ENCODE measurements around the gene DERA.

Gene DERA

GRCh38 chr12:15996254-15996653 is 85.1 kb downstream of the DERA start:
- Histone ChIP-seq H3K4me2 (ENCODE audit: insufficient read depth, low read length) (no peak overlapping the region), H4K20me1 (ENCODE audit: insufficient read depth, low read length) (no peaks in the 10 kb centered on the region), H3K4me1 (ENCODE audit: insufficient read depth, low read length) (no peaks in the 10 kb centered on the region), H3K36me3 (ENCODE audit: insufficient read depth, low read length) (peaks cover 3% of the 10 kb centered on the region; the same call in 1 of the 2 replicates), H3K27me3 (ENCODE audit: insufficient read depth, low read length, poor library complexity) (no peaks in the 10 kb centered on the region), H3K9me3 (ENCODE audit: insufficient read depth, low read length, severe bottlenecking) (no peaks in the 10 kb centered on the region), H3K27ac (ENCODE audit: low read length) (no peak overlapping the region), H3K9ac (ENCODE audit: low read depth, low read length) (no peak overlapping the region), H2AFZ (ENCODE audit: low read depth, low read length) (no peak overlapping the region), H3K79me2 (ENCODE audit: insufficient read depth, low read length) (no peaks in the 10 kb centered on the region), H3K4me3 (ENCODE audit: low read depth in 1 of 2, low read length in 2 of 2) (no peak overlapping the region)
- TF ChIP-seq EZH2 (IDR thresholded peaks at IDR 0.05; ENCODE audit: borderline replicate concordance, low read depth, low read length, severe bottlenecking) (no peak), CTCF (IDR thresholded peaks at IDR 0.05; ENCODE audit: borderline replicate concordance, extremely low read depth, low read length, poor library complexity, severe bottlenecking) (peak; percentile 10)
- no peak for ATAC-seq (ENCODE audit: insufficient read depth, low read depth)
- no peak for DNase-seq

GRCh38 chr12:15996948-15997347 is 85.8 kb downstream of the DERA start:
- Histone ChIP-seq H3K27me3 (ENCODE audit: insufficient read depth, low read length, poor library complexity) (no peaks in the 10 kb centered on the region), H3K9ac (ENCODE audit: low read depth, low read length) (no peak overlapping the region), H2AFZ (ENCODE audit: low read depth, low read length) (no peak overlapping the region), H3K27ac (ENCODE audit: low read length) (no peak overlapping the region), H3K4me2 (ENCODE audit: insufficient read depth, low read length) (no peak overlapping the region), H3K36me3 (ENCODE audit: insufficient read depth, low read length) (peaks cover 3% of the 10 kb centered on the region; the same call in 1 of the 2 replicates), H3K4me3 (ENCODE audit: low read depth in 1 of 2, low read length in 2 of 2) (no peak overlapping the region), H3K9me3 (ENCODE audit: insufficient read depth, low read length, severe bottlenecking) (no peaks in the 10 kb centered on the region), H3K79me2 (ENCODE audit: insufficient read depth, low read length) (no peaks in the 10 kb centered on the region), H4K20me1 (ENCODE audit: insufficient read depth, low read length) (no peaks in the 10 kb centered on the region), H3K4me1 (ENCODE audit: insufficient read depth, low read length) (no peaks in the 10 kb centered on the region)
- ATAC-seq (ENCODE audit: insufficient read depth, low read depth) = no peak
- no peak for DNase-seq
- no peak for TF ChIP-seq EZH2 (IDR thresholded peaks at IDR 0.05; ENCODE audit: borderline replicate concordance, low read depth, low read length, severe bottlenecking)
- no peak for TF ChIP-seq CTCF (IDR thresholded peaks at IDR 0.05; ENCODE audit: borderline replicate concordance, extremely low read depth, low read length, poor library complexity, severe bottlenecking)

- Histone ChIP-seq H3K27ac (ENCODE audit: low read length) (no peak overlapping the region), H3K9ac (ENCODE audit: low read depth, low read length) (no peak overlapping the region), H3K4me1 (ENCODE audit: insufficient read depth, low read length) (no peaks in the 10 kb centered on the region), H4K20me1 (ENCODE audit: insufficient read depth, low read length) (no peaks in the 10 kb centered on the region), H3K79me2 (ENCODE audit: insufficient read depth, low read length) (no peaks in the 10 kb centered on the region), H2AFZ (ENCODE audit: low read depth, low read length) (no peak overlapping the region), H3K4me3 (ENCODE audit: low read depth in 1 of 2, low read length in 2 of 2) (no peak overlapping the region), H3K27me3 (ENCODE audit: insufficient read depth, low read length, poor library complexity) (no peaks in the 10 kb centered on the region), H3K4me2 (ENCODE audit: insufficient read depth, low read length) (no peak overlapping the region), H3K36me3 (ENCODE audit: insufficient read depth, low read length) (peaks cover 3% of the 10 kb centered on the region; the same call in 1 of the 2 replicates), H3K9me3 (ENCODE audit: insufficient read depth, low read length, severe bottlenecking) (no peaks in the 10 kb centered on the region)
- TF ChIP-seq CTCF (IDR thresholded peaks at IDR 0.05; ENCODE audit: borderline replicate concordance, extremely low read depth, low read length, poor library complexity, severe bottlenecking) = no peak
- DNase-seq (no peak), ATAC-seq (ENCODE audit: insufficient read depth, low read depth) (no peak)
Observed at GRCh38 chr12:15997910-15998309, 86.8 kb downstream of the DERA start.

- Histone ChIP-seq H3K9me3 (ENCODE audit: insufficient read depth, low read length, severe bottlenecking) (no peaks in the 10 kb centered on the region), H3K4me2 (ENCODE audit: insufficient read depth, low read length) (no peak overlapping the region), H3K79me2 (ENCODE audit: insufficient read depth, low read length) (no peaks in the 10 kb centered on the region), H4K20me1 (ENCODE audit: insufficient read depth, low read length) (no peaks in the 10 kb centered on the region), H3K9ac (ENCODE audit: low read depth, low read length) (no peak overlapping the region), H3K4me1 (ENCODE audit: insufficient read depth, low read length) (no peaks in the 10 kb centered on the region), H3K27ac (ENCODE audit: low read length) (no peak overlapping the region), H3K4me3 (ENCODE audit: low read depth in 1 of 2, low read length in 2 of 2) (no peak overlapping the region), H2AFZ (ENCODE audit: low read depth, low read length) (no peak overlapping the region), H3K36me3 (ENCODE audit: insufficient read depth, low read length) (peaks cover 3% of the 10 kb centered on the region; the same call in 1 of the 2 replicates), H3K27me3 (ENCODE audit: insufficient read depth, low read length, poor library complexity) (no peaks in the 10 kb centered on the region)
- ATAC-seq (ENCODE audit: insufficient read depth, low read depth) = no peak
- TF ChIP-seq EZH2 (IDR thresholded peaks at IDR 0.05; ENCODE audit: borderline replicate concordance, low read depth, low read length, severe bottlenecking) (no peak), CTCF (IDR thresholded peaks at IDR 0.05; ENCODE audit: borderline replicate concordance, extremely low read depth, low read length, poor library complexity, severe bottlenecking) (no peak)
- DNase-seq = no peak
Observed at GRCh38 chr12:16002880-16003279, 91.7 kb downstream of the DERA start.

Data from DND-41 (cell line).